Ramos (cell line): ENCODE measurements around the gene PRSS27.

Experiments
- in situ Hi-C: fragments of 300-500 bp; cut with MboI; formaldehyde crosslinking; loops from one replicate; pipeline ENCODE4 v1.14.3; 2022; ENCODE audit warnings: low sequenced_read_pairs; ENCODE audit not compliant: unreplicated experiment

PRSS27 gene

DNA sequence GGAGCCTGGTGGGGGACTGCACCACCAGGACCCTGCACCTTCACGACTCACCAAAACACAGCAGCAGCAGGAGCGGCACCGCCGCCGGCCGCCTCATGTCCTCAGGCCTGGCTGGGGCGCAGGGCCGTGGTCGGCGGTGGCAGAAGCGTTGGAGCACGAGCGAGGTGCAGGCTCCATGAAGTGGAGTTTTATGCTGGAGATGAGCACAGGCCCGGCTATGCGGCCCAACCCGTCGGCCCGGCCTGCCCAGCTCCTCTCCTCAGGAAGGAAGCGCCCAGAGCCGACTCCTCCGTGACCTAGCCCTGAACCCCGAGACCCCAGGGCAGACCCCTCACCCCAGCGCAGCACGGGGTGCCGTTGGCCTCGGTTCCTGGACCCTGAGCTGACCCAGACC, at the start of gene PRSS27:
TSS of gene PRSS27 (minus strand) at position 161 of the 394 bp plus-strand sequence. CDS start at position 97, 64 bp downstream.
- in situ Hi-C loops: no loop called here

DNA sequence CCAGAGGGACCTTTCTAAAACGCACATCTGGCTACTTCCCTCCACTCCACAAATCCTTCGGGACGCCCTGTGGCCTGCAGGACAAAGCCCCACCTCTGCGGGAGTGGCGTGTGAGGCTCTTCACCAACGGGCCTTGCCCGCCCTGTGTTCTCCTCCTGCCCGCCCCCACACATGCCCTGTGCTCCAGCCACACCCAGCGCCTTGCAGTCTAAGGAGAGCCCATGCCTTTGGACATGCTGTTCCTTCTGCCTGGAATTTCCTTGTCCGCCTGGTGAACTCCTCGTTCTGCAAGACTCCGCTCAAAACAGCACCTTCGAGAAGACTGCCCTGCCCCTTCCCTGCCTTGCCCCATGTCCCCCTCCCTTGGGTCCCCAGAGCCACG, 49.6 kb upstream of the PRSS27 start:
- in situ Hi-C loops: no loop called here

DNA sequence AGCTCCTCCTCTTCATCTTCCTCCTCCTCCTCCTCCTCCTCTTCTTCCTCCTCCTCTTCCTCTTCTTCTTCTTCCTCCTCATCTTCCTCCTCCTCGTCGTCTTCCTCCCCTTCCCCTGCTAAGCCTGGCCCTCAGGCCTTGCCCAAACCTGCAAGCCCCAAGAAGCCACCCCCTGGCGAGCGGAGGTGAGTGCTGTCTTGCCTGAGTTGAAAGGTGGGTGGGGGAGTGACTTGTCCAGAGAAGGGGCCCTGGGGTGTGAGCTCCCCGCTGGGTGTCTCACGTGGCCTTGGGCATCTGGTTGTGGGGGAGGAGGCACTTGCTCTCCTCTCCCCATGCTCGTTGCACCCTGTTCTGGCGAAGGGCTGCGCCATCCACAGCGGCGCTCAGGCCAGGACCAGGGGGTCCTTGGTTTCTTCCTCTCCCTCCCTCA, 49.1 kb upstream of the PRSS27 start:
- in situ Hi-C loops: no loop called here

DNA sequence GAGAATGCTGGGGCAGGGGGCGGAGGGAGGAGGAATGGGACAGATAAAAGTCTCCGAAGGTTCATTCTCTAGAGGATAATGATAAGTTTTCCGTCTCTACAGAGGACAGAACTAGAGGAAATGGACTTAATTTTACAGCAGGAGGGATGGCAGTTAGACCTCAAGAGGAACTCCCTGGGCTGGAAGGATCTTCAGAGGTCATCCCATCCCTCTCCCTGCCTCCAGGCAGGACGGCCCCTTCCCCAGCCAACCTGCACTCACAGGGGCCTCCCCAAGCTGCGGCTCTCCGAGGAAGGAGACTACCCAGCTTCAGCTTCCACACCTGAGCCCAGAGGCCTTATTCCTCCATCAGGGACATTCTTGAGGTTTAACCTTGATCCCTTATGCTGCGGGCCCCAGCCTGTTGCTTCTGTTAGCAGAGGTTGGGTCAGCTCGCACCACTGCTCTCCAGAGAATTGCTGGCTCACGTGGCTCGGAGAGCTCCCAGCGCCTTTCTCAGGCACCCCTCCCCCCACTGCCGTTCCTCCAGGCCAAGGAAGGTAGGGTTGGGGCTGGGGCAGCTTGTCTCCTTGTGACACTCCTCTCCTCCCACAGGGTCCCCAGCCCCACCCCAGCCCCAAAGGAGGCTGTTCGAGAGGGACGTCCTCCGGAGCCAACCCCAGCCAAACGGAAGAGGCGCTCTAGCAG, 48.5 kb upstream of the PRSS27 start:
- in situ Hi-C loops: no loop called here

- in situ Hi-C loops: no loop called here
Measured at GRCh38 chr16:2767891-2768290, 47.9 kb upstream of the PRSS27 start.

DNA sequence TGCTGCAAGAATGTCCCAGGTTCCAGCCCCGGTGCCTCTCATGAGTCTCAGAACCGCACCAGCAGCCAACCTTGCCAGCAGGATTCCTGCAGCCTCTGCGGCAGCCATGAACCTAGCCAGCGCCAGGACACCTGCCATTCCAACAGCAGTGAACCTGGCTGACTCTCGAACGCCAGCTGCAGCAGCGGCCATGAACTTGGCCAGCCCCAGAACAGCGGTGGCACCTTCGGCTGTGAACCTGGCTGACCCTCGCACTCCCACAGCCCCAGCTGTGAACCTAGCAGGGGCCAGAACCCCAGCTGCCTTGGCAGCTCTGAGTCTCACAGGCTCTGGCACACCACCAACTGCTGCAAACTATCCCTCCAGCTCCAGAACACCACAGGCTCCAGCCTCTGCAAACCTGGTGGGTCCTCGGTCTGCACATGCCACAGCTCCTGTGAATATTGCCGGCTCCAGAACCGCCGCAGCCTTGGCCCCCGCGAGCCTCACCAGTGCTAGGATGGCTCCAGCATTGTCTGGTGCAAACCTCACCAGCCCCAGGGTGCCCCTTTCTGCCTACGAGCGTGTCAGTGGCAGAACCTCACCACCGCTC, 47.2 kb upstream of the PRSS27 start:
- in situ Hi-C loops: no loop called here

- in situ Hi-C loops: no loop called here
Measured at GRCh38 chr16:2766430-2767139, 46.6 kb upstream of the PRSS27 start.

- in situ Hi-C loops: no loop called here
Measured at GRCh38 chr16:2765462-2766404, 45.7 kb upstream of the PRSS27 start.

DNA sequence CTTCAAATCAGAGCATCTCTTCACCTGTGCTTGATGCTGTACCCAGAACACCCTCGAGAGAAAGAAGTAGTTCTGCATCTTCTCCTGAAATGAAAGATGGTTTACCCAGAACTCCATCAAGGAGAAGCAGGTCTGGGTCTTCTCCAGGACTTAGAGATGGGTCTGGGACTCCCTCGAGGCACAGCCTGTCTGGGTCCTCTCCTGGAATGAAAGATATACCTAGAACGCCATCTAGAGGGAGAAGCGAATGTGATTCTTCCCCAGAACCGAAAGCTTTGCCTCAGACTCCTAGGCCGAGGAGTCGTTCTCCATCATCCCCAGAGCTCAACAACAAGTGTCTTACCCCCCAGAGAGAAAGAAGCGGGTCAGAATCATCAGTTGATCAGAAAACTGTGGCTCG, 44.7 kb upstream of the PRSS27 start:
- in situ Hi-C loops: no loop called here

- in situ Hi-C loops: no loop called here
Measured at GRCh38 chr16:2763173-2763572, 43.1 kb upstream of the PRSS27 start.

DNA sequence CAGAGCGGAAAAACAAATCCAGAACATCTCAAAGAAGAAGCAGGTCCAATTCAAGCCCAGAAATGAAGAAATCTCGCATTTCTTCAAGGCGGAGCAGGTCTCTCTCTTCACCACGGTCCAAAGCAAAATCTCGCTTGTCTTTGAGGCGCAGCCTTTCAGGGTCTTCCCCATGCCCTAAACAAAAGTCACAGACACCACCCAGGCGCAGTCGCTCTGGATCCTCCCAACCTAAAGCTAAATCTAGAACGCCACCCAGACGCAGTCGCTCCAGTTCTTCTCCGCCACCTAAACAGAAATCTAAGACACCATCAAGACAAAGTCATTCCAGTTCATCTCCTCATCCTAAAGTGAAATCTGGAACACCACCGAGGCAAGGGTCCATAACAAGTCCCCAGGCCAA, 42.7 kb upstream of the PRSS27 start:
- in situ Hi-C loops: no loop called here

DNA sequence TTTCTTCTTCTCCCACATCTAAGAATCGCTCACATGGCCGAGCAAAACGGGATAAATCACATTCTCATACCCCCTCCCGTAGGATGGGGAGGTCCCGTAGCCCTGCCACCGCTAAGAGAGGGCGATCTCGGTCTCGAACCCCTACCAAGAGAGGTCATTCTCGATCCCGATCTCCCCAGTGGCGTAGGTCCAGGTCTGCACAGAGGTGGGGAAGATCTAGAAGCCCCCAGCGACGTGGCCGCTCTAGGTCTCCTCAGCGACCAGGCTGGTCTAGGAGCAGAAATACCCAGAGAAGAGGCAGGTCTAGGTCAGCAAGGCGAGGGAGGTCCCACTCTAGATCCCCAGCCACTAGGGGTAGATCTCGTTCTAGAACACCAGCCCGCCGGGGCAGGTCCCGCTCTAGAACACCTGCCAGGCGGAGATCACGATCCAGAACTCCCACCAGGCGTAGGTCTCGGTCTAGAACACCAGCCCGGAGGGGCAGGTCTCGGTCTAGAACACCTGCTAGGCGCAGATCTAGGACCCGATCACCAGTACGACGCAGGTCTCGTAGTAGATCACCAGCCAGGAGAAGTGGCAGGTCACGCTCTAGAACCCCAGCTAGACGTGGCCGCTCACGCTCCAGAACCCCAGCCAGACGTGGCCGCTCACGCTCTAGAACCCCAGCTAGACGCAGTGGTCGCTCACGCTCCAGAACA, 42.0 kb upstream of the PRSS27 start:
- in situ Hi-C loops: no loop called here

- in situ Hi-C loops: no loop called here
Measured at GRCh38 chr16:2761472-2761871, 41.4 kb upstream of the PRSS27 start.

DNA sequence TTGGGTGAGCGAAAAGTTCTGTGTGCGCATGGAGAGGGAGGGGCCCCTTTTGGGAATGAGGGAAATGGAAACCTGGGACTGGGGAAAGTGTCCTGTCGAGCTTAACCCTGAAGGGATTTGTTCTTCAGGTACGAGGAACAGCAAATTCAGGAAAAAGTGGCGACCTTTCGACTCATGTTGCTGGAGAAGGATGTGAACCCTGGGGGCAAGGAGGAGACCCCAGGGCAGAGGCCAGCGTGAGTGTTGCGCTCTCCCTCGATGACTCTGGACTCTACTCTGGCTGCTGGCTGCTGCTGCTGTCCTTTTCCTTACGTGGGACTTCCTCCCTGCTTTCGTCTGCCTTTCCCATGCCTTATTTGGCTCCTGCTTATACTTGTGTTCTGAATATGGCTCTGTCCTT, 37.3 kb upstream of the PRSS27 start:
- in situ Hi-C loops: no loop called here

DNA sequence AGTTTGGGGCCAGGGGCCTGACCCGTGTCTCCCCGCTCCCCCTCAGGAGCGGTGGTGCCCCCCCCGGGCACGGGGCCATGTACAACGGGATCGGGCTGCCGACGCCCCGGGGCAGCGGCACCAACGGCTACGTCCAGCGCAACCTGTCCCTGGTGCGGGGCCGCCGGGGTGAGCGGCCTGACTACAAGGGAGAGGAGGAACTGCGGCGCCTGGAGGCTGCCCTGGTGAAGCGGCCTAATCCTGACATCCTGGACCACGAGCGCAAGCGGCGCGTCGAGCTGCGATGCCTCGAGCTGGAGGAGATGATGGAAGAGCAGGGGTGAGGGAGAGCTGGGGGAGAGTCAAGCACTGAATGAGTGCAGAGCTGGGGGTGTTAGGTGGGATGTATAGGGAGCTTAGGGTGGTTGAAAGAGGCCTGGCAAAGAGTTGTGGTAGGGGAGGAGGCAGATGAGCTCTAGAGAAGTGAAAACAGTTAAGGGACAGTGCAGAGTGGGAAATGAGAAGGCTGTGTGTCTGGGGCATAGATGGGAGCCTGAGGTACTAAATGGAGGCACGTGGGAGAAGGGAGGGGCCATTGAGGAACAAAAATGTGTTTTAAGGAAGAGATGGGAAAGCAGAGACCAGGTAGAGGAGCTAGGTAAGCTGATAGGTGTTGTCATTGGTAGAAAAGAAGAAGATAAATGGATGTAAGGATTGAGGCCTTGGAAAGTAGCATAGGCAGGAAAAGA, 36.4 kb upstream of the PRSS27 start:
- in situ Hi-C loops: no loop called here

DNA sequence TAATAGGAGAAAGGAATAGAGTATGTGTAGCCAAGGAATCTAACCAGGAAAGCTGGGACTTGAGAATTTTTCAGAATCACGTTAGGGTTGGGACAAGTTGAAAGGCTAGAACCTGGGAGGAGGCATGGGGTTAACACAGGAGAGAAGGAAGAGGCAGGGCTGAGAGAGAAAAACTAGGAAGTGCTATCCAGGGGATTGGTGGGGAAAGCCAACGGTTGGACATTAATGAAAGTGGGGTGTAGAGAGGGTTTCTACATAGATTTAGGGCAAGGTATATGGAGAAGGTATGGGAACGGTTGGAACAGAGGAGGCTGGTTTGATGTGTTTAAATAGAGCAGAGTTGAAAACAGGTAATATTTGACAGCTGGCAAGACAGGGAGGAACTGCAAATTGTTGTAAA, 35.1 kb upstream of the PRSS27 start:
- in situ Hi-C loops: no loop called here

- in situ Hi-C loops: no loop called here
Measured at GRCh38 chr16:2753733-2754020, 33.7 kb upstream of the PRSS27 start.

- in situ Hi-C loops: no loop called here
Measured at GRCh38 chr16:2752850-2753732, 33.1 kb upstream of the PRSS27 start.
